Hepatocyte (in vitro differentiated cells): ENCODE measurements around the gene NRP1. TPM values are rescaled to one million over a fixed set of nuclear protein-coding genes. Genes with fewer than 3 reads are reported as not detected.

Experiments used
- DNase-seq: peaks from one replicate; pipeline ENCODE4 v3.0.0-alpha.2; 2016; ENCODE audit warnings: low spot score
- H2AFZ ChIP-seq: fragments of 200-600 bp; sonication (generic); 2 replicates; pipeline ENCODE4 v1.6.0; 2016; ENCODE audit warnings: antibody characterized with exemption, mild to moderate bottlenecking
- H3K27ac ChIP-seq: fragments of 200-600 bp; sonication (generic); 2 replicates; pipeline ENCODE4 v1.5.1; 2016; ENCODE audit warnings: mild to moderate bottlenecking
- H3K27me3 ChIP-seq: fragments of 200-600 bp; sonication (generic); 2 replicates; pipeline ENCODE4 v1.6.1; 2016
- H3K36me3 ChIP-seq: fragments of 200-600 bp; sonication (generic); replicated peaks from 2 replicates; pipeline ENCODE4 v1.5.1; 2016; ENCODE audit warnings: low read depth; ENCODE audit not compliant: insufficient read depth
- H3K4me1 ChIP-seq: fragments of 200-600 bp; sonication (generic); 2 replicates; pipeline ENCODE4 v1.5.1; 2016; ENCODE audit warnings: mild to moderate bottlenecking, moderate library complexity; ENCODE audit not compliant: insufficient read depth
- H3K4me2 ChIP-seq: fragments of 200-600 bp; sonication (generic); 2 replicates; pipeline ENCODE4 v1.6.0; 2016
- H3K4me3 ChIP-seq: fragments of 200-600 bp; sonication (generic); 2 replicates; pipeline ENCODE4 v1.5.1; 2016; ENCODE audit warnings: mild to moderate bottlenecking
- H3K79me2 ChIP-seq: fragments of 200-600 bp; sonication (generic); 2 replicates; pipeline ENCODE4 v1.6.0; 2017; ENCODE audit warnings: mild to moderate bottlenecking
- H3K9me2 ChIP-seq: fragments of 200-600 bp; sonication (generic); replicated peaks from 2 replicates; pipeline ENCODE4 v1.6.0; 2017; ENCODE audit warnings: mild to moderate bottlenecking; ENCODE audit not compliant: insufficient read depth
- H3K9me3 ChIP-seq: fragments of 200-600 bp; sonication (generic); 2 replicates; pipeline ENCODE4 v1.5.1; 2016; ENCODE audit warnings: low read depth, mild to moderate bottlenecking
- H4K20me1 ChIP-seq: fragments of 200-600 bp; sonication (generic); 2 replicates; pipeline ENCODE4 v1.6.0; 2016; ENCODE audit warnings: mild to moderate bottlenecking; ENCODE audit not compliant: insufficient read depth, poor library complexity, severe bottlenecking
- EZH2 ChIP-seq: fragments of 200-600 bp; sonication (generic); IDR thresholded peaks from 2 replicates; pipeline ENCODE4 v1.6.1; 2016; ENCODE audit warnings: antibody characterized with exemption, mild to moderate bottlenecking, borderline replicate concordance
- EZH2phosphoT487 ChIP-seq: fragments of 200-600 bp; sonication (generic); IDR thresholded peaks from one replicate; pipeline ENCODE4 v1.6.1; 2018; ENCODE audit warnings: antibody characterized with exemption, mild to moderate bottlenecking, low read depth, moderate library complexity; ENCODE audit not compliant: unreplicated experiment, severe bottlenecking
- WGBS: methylation state at CpG from one replicate; pipeline ENCODE4 v1.1.6; 2016; ENCODE audit warnings: low lambda C conversion rate; ENCODE audit errors: missing lambda C conversion rate; 5-methylcytosine and 5-hydroxymethylcytosine counted together
- polyA plus RNA-seq: library from polyadenylated mRNA; unstranded; fragments of >200 nt; fragmentation: Nextera tagmentation; extraction: Ambion mirVana; gene quantifications from 2 replicates; pipeline ENCODE4 v1.2.1, GENCODE V29; 2016
- total RNA-seq: library from RNA; depleted of rRNA; stranded (reverse); fragments of >200 nt; gene quantifications from 2 replicates; pipeline ENCODE4 v1.2.3, GENCODE V29; 2014
- TF ChIP-seq, protein P1 (sequence below): fragments of 200-600 bp; sonication (generic); IDR thresholded peaks from 2 replicates; pipeline ENCODE4 v1.5.1; 2016; ENCODE audit warnings: antibody characterized with exemption, mild to moderate bottlenecking; ENCODE audit not compliant: poor library complexity

The NRP1 gene
- total and polyA plus RNA-seq, 2 experiments from 2014 or later = 32.2 to 46.9 TPM

GRCh38 chr10:33233221-33233620, 101.2 kb downstream of the NRP1 start:
- no peaks in the 10 kb centered on the region for H3K9me3 ChIP-seq
- H3K4me1 ChIP-seq = peaks cover 41% of the 10 kb centered on the region
- WGBS = 88% methylated on average over 5 of the region's 5 CpGs
- H3K79me2 ChIP-seq = peaks cover 10% of the 10 kb centered on the region
- no peaks in the 10 kb centered on the region for H3K36me3 ChIP-seq
- no peak overlapping the region for H3K27ac ChIP-seq
- DNase-seq = no peak
- H3K4me2 ChIP-seq = no peak overlapping the region
- no peak overlapping the region for H3K4me3 ChIP-seq
- no peaks in the 10 kb centered on the region for H3K27me3 ChIP-seq
- H4K20me1 ChIP-seq = no peaks in the 10 kb centered on the region
- TF ChIP-seq, protein P1, sequence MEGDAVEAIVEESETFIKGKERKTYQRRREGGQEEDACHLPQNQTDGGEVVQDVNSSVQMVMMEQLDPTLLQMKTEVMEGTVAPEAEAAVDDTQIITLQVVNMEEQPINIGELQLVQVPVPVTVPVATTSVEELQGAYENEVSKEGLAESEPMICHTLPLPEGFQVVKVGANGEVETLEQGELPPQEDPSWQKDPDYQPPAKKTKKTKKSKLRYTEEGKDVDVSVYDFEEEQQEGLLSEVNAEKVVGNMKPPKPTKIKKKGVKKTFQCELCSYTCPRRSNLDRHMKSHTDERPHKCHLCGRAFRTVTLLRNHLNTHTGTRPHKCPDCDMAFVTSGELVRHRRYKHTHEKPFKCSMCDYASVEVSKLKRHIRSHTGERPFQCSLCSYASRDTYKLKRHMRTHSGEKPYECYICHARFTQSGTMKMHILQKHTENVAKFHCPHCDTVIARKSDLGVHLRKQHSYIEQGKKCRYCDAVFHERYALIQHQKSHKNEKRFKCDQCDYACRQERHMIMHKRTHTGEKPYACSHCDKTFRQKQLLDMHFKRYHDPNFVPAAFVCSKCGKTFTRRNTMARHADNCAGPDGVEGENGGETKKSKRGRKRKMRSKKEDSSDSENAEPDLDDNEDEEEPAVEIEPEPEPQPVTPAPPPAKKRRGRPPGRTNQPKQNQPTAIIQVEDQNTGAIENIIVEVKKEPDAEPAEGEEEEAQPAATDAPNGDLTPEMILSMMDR = no peak
- TF ChIP-seq EZH2 = no peak
- TF ChIP-seq EZH2phosphoT487 = no peak
- H2AFZ ChIP-seq = no peak overlapping the region
- no peaks in the 10 kb centered on the region for H3K9me2 ChIP-seq

DNA sequence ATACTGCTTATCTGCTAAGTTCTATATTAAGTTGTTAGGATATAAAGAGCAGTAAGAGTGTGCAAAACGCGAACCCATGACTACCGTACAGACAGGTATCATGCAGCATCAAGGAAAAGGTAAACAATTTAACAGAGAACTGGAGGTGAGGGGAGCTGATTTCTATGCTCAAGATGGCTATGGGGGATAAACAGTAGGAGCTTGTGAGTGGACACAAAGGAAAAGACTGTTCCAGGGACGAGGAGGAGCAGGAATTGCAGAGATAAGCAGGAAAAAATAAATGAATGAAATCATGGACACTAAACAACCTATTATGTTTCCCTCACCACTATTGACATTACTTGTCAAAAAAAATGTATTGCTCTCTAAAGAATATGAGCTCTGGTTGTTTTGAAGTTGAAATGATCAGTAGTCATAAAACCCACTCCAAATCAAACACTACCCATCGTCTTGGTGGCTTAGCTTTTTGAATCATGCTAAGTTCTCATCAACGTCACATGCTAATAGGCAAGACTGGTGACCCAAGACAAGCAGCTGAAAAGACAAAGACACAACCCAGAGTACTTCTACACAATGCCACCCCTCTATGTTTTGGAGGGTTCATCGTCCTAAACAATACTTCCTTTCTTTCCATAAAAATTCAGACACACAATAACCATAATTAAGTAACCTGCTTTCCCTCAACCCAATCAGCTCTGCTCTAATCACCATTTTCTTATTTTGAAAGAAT, 102.7 kb downstream of the NRP1 start:
- H3K27me3 ChIP-seq = no peaks in the 10 kb centered on the region
- no peaks in the 10 kb centered on the region for H3K36me3 ChIP-seq
- H3K4me3 ChIP-seq = no peak overlapping the region
- H2AFZ ChIP-seq = no peak overlapping the region
- no peak for DNase-seq
- H3K9me3 ChIP-seq = no peaks in the 10 kb centered on the region
- H3K4me1 ChIP-seq = peaks cover 31% of the 10 kb centered on the region
- H4K20me1 ChIP-seq = no peaks in the 10 kb centered on the region
- 84% methylated on average over 7 of the region's 7 CpGs for WGBS
- peaks cover 10% of the 10 kb centered on the region for H3K79me2 ChIP-seq
- no peak for TF ChIP-seq EZH2phosphoT487
- TF ChIP-seq, protein P1 = no peak
- no peak for TF ChIP-seq EZH2
- no peak overlapping the region for H3K4me2 ChIP-seq
- no peaks in the 10 kb centered on the region for H3K9me2 ChIP-seq
- H3K27ac ChIP-seq = no peak overlapping the region

- H3K4me3 ChIP-seq = no peak overlapping the region
- peaks cover 24% of the 10 kb centered on the region for H3K4me1 ChIP-seq
- no peak overlapping the region for H3K4me2 ChIP-seq
- no peak for DNase-seq
- 40% methylated on average over 2 of the region's 2 CpGs for WGBS
- no peak for TF ChIP-seq EZH2
- TF ChIP-seq, protein P1 = no peak
- no peak for TF ChIP-seq EZH2phosphoT487
- no peak overlapping the region for H2AFZ ChIP-seq
- no peaks in the 10 kb centered on the region for H4K20me1 ChIP-seq
- peaks cover 10% of the 10 kb centered on the region for H3K79me2 ChIP-seq
- H3K27me3 ChIP-seq = no peaks in the 10 kb centered on the region
- no peaks in the 10 kb centered on the region for H3K36me3 ChIP-seq
- H3K9me3 ChIP-seq = no peaks in the 10 kb centered on the region
- H3K9me2 ChIP-seq = no peaks in the 10 kb centered on the region
- no peak overlapping the region for H3K27ac ChIP-seq
These were observed 104.6 kb downstream of the NRP1 start for GRCh38 chr10:33229949-33230267.
